Cortex of kidney (tissue), 1 donor: ENCODE data around the gene NIF3L1.

Experiments used
- DNase-seq: peaks from one replicate; lab custom pipeline; 2025; lab: John Stamatoyannopoulos, UW

NIF3L1 gene

GRCh38 chr2:200888704-200889625 lies at the start of gene NIF3L1, which contains the start of gene PPIL3:
NIF3L1 (plus strand) TSS chr2:200889371; CDS start chr2:200891944, 2,573 bp downstream.
PPIL3 (minus strand) TSS chr2:200889077; CDS start chr2:200887615, 1,462 bp downstream.
- DNase-seq = peak; percentile 46

- DNase-seq = no peak
Measured at GRCh38 chr2:200839513-200839912, 49.7 kb upstream of the NIF3L1 start.

GRCh38 chr2:200843993-200844948 lies 44.9 kb upstream of the NIF3L1 start:
- no peak for DNase-seq

GRCh38 chr2:200845194-200845593 lies 44.0 kb upstream of the NIF3L1 start:
- DNase-seq = no peak

GRCh38 chr2:200845669-200846325 lies 43.4 kb upstream of the NIF3L1 start:
- DNase-seq = no peak

GRCh38 chr2:200847269-200847668 lies 41.9 kb upstream of the NIF3L1 start:
- no peak for DNase-seq

- no peak for DNase-seq
Measured at GRCh38 chr2:200847939-200848338, 41.2 kb upstream of the NIF3L1 start.

- no peak for DNase-seq
Measured at GRCh38 chr2:200850512-200851256, 38.5 kb upstream of the NIF3L1 start.

GRCh38 chr2:200851398-200852248 lies 37.5 kb upstream of the NIF3L1 start:
- no peak for DNase-seq

- DNase-seq = no peak
Measured at GRCh38 chr2:200852605-200853004, 36.6 kb upstream of the NIF3L1 start.

GRCh38 chr2:200856806-200857205 lies 32.4 kb upstream of the NIF3L1 start:
- no peak for DNase-seq

GRCh38 chr2:200860092-200860795 lies 28.9 kb upstream of the NIF3L1 start:
- DNase-seq = no peak

- no peak for DNase-seq
Measured at GRCh38 chr2:200861617-200862155, 27.5 kb upstream of the NIF3L1 start.

GRCh38 chr2:200862532-200863000 lies 26.6 kb upstream of the NIF3L1 start:
- DNase-seq = no peak

GRCh38 chr2:200863782-200864175 lies 25.4 kb upstream of the NIF3L1 start:
- DNase-seq = no peak

GRCh38 chr2:200864176-200865034 lies 24.8 kb upstream of the NIF3L1 start, which contains the start of gene CLK1:
CLK1 (minus strand) TSS chr2:200864658; CDS start chr2:200861862, 2,796 bp downstream.
- DNase-seq = peak; percentile 85

- DNase-seq = no peak
Measured at GRCh38 chr2:200869014-200869413, 20.2 kb upstream of the NIF3L1 start.

GRCh38 chr2:200871151-200871550 lies 18.0 kb upstream of the NIF3L1 start:
- no peak for DNase-seq
